ENCODE results near the gene POTEG.
"Not testable (repeated sequence)": the region's sequence is repeated elsewhere in the genome, so short reads cannot be mapped to it uniquely, and the experiment has no call there.

Gene POTEG

GRCh38 chr14:19372813-19373500 lies 61.2 kb downstream of the POTEG start:
- not testable (repeated sequence) for DNase-seq

DNA sequence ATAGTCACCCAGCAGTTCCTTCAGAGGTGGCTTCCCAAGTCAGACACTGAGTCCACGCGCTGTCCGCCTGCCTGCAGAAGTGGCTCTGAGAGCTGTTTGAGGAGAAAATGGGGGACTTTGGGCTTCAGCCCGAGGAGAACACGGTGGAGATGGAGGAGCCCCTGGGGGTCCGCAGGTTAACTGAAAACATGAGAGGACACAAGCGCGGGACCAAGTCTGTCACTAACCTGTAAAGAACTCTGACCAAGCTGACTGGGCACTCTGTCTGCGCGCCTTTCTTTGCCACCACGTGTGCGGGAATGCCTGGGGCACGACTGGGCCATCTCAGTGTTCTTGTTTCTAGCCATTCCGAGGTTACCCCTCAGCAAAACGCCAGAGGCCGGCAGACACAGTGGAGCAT lies 62.4 kb downstream of the POTEG start:
- DNase-seq: not testable (repeated sequence)

GRCh38 chr14:19362803-19363202 lies 71.3 kb downstream of the POTEG start:
- DNase-seq: not testable (repeated sequence)

DNA sequence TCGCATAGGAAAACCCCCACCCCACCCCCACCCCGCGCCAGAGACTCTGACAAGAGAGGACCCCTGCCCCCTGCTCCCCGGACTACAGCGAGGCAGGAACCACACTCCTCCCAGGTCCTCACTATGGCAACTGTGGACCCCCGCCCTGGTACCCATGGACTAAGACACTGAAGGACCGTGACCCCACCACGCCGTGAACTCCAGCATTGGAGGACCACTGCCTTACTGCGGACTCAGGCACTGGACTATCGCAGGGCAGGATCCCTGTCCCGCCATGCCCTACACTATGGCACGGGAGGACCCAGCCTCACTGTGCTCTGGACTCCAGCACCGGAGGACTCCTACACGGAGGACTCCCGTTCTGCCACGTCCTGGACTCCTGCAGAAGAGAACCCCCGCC lies 71.8 kb downstream of the POTEG start:
- not testable (repeated sequence) for DNase-seq

DNA sequence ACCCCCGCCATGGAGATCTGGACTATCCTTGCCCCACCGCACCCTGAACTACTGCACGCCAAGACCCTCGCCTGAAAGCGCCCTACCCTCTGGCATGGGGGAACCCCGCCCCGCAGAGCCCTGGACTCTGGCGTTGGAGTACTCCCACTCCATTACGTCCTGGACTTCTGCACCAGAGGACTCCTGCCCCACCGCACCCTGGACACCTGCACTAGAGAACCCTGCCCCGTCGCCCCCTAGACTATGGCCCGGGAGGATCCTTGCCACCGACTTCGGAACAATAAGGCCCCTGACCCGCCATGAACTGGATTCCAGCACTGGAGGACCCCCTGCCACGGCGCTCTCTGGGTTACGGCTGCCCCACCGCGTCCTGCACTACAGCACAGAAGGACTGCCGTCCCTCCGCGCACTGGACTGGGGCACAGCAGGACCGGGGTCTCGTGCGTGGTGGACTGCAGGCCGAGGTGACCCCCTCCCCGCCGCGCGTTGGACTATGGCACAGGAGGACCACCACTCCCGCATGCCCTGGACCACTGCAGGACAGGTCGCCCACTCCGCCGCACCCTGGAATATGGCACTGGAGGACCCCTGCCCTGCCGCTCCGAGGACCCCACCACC lies 72.4 kb downstream of the POTEG start:
- not testable (repeated sequence) for DNase-seq

DNA sequence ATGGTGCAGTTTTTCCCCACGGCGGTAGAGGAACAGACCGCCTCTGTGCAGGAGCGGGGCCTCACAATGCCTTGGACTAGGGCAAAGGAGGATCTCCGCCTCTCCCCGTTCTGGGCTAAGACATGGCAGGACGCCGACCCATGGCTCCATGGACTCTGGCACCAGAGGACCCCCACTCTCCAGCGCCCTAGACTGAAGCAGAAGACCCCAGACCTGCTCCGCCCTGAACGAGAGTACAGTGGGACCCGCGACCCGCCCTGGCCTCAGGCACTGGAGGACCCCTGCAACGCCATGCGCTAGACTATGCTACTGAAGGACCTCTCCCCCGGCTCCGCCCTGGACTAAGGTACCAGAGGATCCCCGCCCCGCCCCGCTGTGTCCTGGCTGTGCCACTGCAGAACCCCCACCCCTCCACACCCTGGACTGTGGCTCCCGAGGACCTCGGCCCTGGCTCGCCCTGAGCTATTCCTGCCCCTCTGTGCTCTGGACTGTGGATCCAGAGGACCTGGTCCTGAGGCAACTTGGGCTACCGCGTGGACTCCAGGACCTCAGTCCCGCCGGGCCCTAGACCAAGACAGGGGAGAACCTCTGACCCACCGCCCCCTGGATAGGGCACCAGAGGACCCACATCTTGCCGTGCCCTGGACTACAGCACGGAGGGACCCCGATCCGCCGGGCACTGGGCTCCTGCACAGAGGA lies 73.1 kb downstream of the POTEG start:
- not testable (repeated sequence) for DNase-seq
